H1 (cell line): Measurements from ENCODE around the gene ERFE. TPM values are rescaled to one million over a fixed set of nuclear protein-coding genes. Genes with fewer than 3 reads are reported as not detected.

Experiments
- CTCF ChIA-PET: fragments of 300-600 bp; sonication (Branson Sonifier 250); formaldehyde crosslinking; loops from one replicate; lab custom pipeline; 2021; ENCODE audit not compliant: partially characterized antibody; lab: Charles Lee
- POLR2A ChIA-PET: fragments of 300-600 bp; sonication (Branson Sonifier 250); formaldehyde crosslinking; loops from one replicate; lab custom pipeline; 2021; ENCODE audit warnings: inconsistent platforms; ENCODE audit not compliant: partially characterized antibody; lab: Charles Lee
- DNase-seq, 2 experiments: peaks; one replicate each; pipeline versions ENCODE4 v3.0.0 to v3.0.0-alpha.2; 2010 to 2022; ENCODE audit warnings: low spot score in 2 of 2, low read depth in 1 of 2, mixed read lengths in 1 of 2
- FAIRE-seq: peaks from 2 replicates; lab custom pipeline; 2011; peaks lifted over from hg19 to GRCh38; lab: Jason Lieb, UNC
- H2AFZ ChIP-seq: 2 replicates; pipeline ENCODE4 v1.8.1; 2012; ENCODE audit warnings: low read length, inconsistent platforms
- H2AK5ac ChIP-seq: 2 replicates; pipeline ENCODE4 v1.6.1; 2013; ENCODE audit warnings: low read depth, low read length
- H2BK120ac ChIP-seq: replicated peaks from 2 replicates; pipeline ENCODE3; 2013; ENCODE audit warnings: low read depth, low read length, inconsistent platforms
- H2BK12ac ChIP-seq: 2 replicates; pipeline ENCODE4 v1.6.1; 2013; ENCODE audit warnings: low read depth, low read length
- H2BK15ac ChIP-seq: 2 replicates; pipeline ENCODE4 v1.6.1; 2013; ENCODE audit warnings: low read length
- H2BK20ac ChIP-seq: 2 replicates; pipeline ENCODE4 v1.6.1; 2013; ENCODE audit warnings: low read length
- H2BK5ac ChIP-seq: 2 replicates; pipeline ENCODE4 v1.6.1; 2013; ENCODE audit warnings: low read depth, low read length
- H3K14ac ChIP-seq: 2 replicates; pipeline ENCODE4 v1.6.1; 2013; ENCODE audit warnings: inconsistent platforms; ENCODE audit not compliant: insufficient read length
- H3K18ac ChIP-seq: 2 replicates; pipeline ENCODE4 v1.6.1; 2013; ENCODE audit warnings: low read length; ENCODE audit errors: extremely low read depth
- H3K23ac ChIP-seq: 2 replicates; pipeline ENCODE4 v1.6.1; 2013; ENCODE audit warnings: inconsistent platforms; ENCODE audit not compliant: insufficient read length
- H3K23me2 ChIP-seq: 2 replicates; pipeline ENCODE4 v1.6.1; 2013; ENCODE audit warnings: low read depth, low read length
- H3K27ac ChIP-seq: 2 replicates; pipeline ENCODE4 v1.6.1; 2011; ENCODE audit warnings: low read depth, low read length, inconsistent platforms
- H3K27me3 ChIP-seq, 4 experiments: replicated peaks in 1 of 4; 1 replicate in 1 of 4; 2 replicates in 3 of 4; pipeline versions ENCODE4 v1.6.1 to v1.8.1; 2011 to 2013; ENCODE audit warnings: low read length in 3 of 4, mild to moderate bottlenecking in 3 of 4, inconsistent platforms in 2 of 4, mixed read lengths in 2 of 4, moderate library complexity in 1 of 4; ENCODE audit not compliant: control insufficient read depth in 3 of 4, insufficient read depth in 3 of 4; ENCODE audit errors: extremely low read depth in 1 of 4
- H3K36me3 ChIP-seq, 4 experiments: 2 replicates each; pipeline versions ENCODE4 v1.6.1 to v1.8.1; 2011 to 2013; ENCODE audit warnings: mild to moderate bottlenecking in 4 of 4, low read length in 3 of 4, moderate library complexity in 2 of 4, control low read depth in 1 of 4, inconsistent platforms in 1 of 4; ENCODE audit not compliant: insufficient read depth in 4 of 4, control insufficient read depth in 2 of 4
- H3K4ac ChIP-seq: replicated peaks from 2 replicates; pipeline ENCODE3; 2013; ENCODE audit warnings: low read length, low read depth, mixed read lengths, inconsistent platforms; ENCODE audit not compliant: insufficient read length
- H3K4me1 ChIP-seq, 4 experiments: replicated peaks in 1 of 4; 1 replicate in 1 of 4; 2 replicates in 3 of 4; pipeline versions ENCODE4 v1.6.1 to v1.8.1; 2011 to 2013; ENCODE audit warnings: low read length in 3 of 4, inconsistent platforms in 2 of 4, mixed read lengths in 1 of 4; ENCODE audit not compliant: insufficient read depth in 4 of 4, control insufficient read depth in 3 of 4
- H3K4me2 ChIP-seq, 2 experiments: 2 replicates each; pipeline versions ENCODE4 v1.6.1 to v1.8.1; 2011 to 2013; ENCODE audit warnings: low read depth in 2 of 2, low read length in 2 of 2, control low read depth in 1 of 2, inconsistent platforms in 1 of 2, mild to moderate bottlenecking in 1 of 2; ENCODE audit not compliant: insufficient read depth in 1 of 2
- H3K4me3 ChIP-seq, 4 experiments: fragments of 200-600, 300-600 bp in 1 of 4; sonication (generic), shearing (Covaris generic), sonication (Bioruptor Twin) in 1 of 4; 2 replicates each; pipeline versions ENCODE4 v1.5.1 to v1.8.1; 2011 to 2016; ENCODE audit warnings: low read length in 4 of 4, low read depth in 3 of 4, control low read depth in 2 of 4, inconsistent platforms in 2 of 4, mild to moderate bottlenecking in 2 of 4, mixed read lengths in 1 of 4, moderate library complexity in 1 of 4; ENCODE audit not compliant: insufficient read depth in 2 of 4; ENCODE audit errors: extremely low read depth in 1 of 4
- H3K56ac ChIP-seq: replicated peaks from 2 replicates; pipeline ENCODE3; 2013; ENCODE audit warnings: low read depth, mild to moderate bottlenecking, mixed read lengths, low read length, inconsistent platforms; ENCODE audit not compliant: insufficient read length
- H3K79me1 ChIP-seq: 2 replicates; pipeline ENCODE4 v1.6.1; 2013; ENCODE audit warnings: low read depth, low read length, control low read depth
- H3K79me2 ChIP-seq, 2 experiments: 2 replicates each; pipeline versions ENCODE4 v1.6.1 to v1.8.1; 2012 to 2013; ENCODE audit warnings: low read length in 2 of 2, mild to moderate bottlenecking in 2 of 2, inconsistent platforms in 1 of 2; ENCODE audit not compliant: insufficient read depth in 2 of 2, control insufficient read depth in 1 of 2
- H3K9ac ChIP-seq, 4 experiments: replicated peaks in 1 of 4; 1 replicate in 1 of 4; 2 replicates in 3 of 4; pipeline versions ENCODE4 v1.6.1 to v1.8.1; 2011 to 2013; ENCODE audit warnings: low read depth in 3 of 4, low read length in 3 of 4, control low read depth in 2 of 4, mild to moderate bottlenecking in 2 of 4, moderate library complexity in 2 of 4, inconsistent platforms in 1 of 4; ENCODE audit errors: extremely low read depth in 1 of 4
- H3K9me3 ChIP-seq, 2 experiments: 2 replicates each; pipeline versions ENCODE4 v1.6.1 to v1.8.1; 2012 to 2013; ENCODE audit warnings: mild to moderate bottlenecking in 2 of 2, moderate library complexity in 2 of 2, control low read depth in 1 of 2, inconsistent platforms in 1 of 2, low read depth in 1 of 2, low read length in 1 of 2, mixed read lengths in 1 of 2; ENCODE audit not compliant: insufficient read depth in 2 of 2
- H4K20me1 ChIP-seq, 2 experiments: replicated peaks in 1 of 2; 2 replicates each; pipeline versions ENCODE3 to v1.8.1; 2011 to 2013; ENCODE audit warnings: inconsistent platforms in 2 of 2, low read length in 2 of 2, mild to moderate bottlenecking in 1 of 2; ENCODE audit not compliant: insufficient read depth in 2 of 2, control insufficient read depth in 1 of 2
- H4K5ac ChIP-seq: 2 replicates; pipeline ENCODE4 v1.6.1; 2013; ENCODE audit warnings: low read length, low read depth, mixed read lengths, inconsistent platforms; ENCODE audit not compliant: insufficient read length
- H4K8ac ChIP-seq: 2 replicates; pipeline ENCODE4 v1.8.0; 2013; ENCODE audit warnings: mild to moderate bottlenecking, moderate library complexity, low read length, inconsistent platforms; ENCODE audit not compliant: insufficient read depth; ENCODE audit errors: extremely low read depth
- H4K91ac ChIP-seq: replicated peaks from 2 replicates; pipeline ENCODE3; 2013; ENCODE audit warnings: low read length, mixed read lengths, inconsistent platforms; ENCODE audit not compliant: insufficient read length
- CEBPB ChIP-seq: IDR thresholded peaks from 2 replicates; pipeline ENCODE4 v1.6.1; 2012; ENCODE audit warnings: low read depth, low read length
- CTBP2 ChIP-seq: IDR thresholded peaks from 2 replicates; pipeline ENCODE4 v1.7.0; 2011; ENCODE audit warnings: borderline replicate concordance, mild to moderate bottlenecking, moderate library complexity, mixed read lengths, low read length; ENCODE audit not compliant: insufficient read depth, insufficient read length
- CTCF ChIP-seq, 3 experiments: IDR thresholded peaks; 1 replicate in 2 of 3; 2 replicates in 1 of 3; pipeline versions ENCODE4 v1.5.1 to v1.6.1; 2011; ENCODE audit warnings: low read length in 3 of 3, mild to moderate bottlenecking in 3 of 3, inconsistent platforms in 2 of 3, low read depth in 1 of 3, moderate library complexity in 1 of 3; ENCODE audit not compliant: insufficient read depth in 1 of 3; ENCODE audit errors: control extremely low read depth in 1 of 3
- EZH2 ChIP-seq: fragments of 200-600 bp; sonication (generic); IDR thresholded peaks from 2 replicates; pipeline ENCODE4 v1.7.1; 2012; ENCODE audit warnings: low read depth, mild to moderate bottlenecking, moderate library complexity, low read length, inconsistent platforms; ENCODE audit not compliant: severe bottlenecking
- KDM4A ChIP-seq: IDR thresholded peaks from one replicate; pipeline ENCODE4 v1.7.1; 2012; ENCODE audit warnings: low read depth, mild to moderate bottlenecking, moderate library complexity, low read length, inconsistent platforms; ENCODE audit not compliant: severe bottlenecking
- POLR2AphosphoS5 ChIP-seq: IDR thresholded peaks from 2 replicates; pipeline ENCODE4 v1.6.1; 2011; ENCODE audit warnings: low read depth, low read length
- RBBP5 ChIP-seq: IDR thresholded peaks from 2 replicates; pipeline ENCODE4 v1.7.1; 2012; ENCODE audit warnings: low read depth, mild to moderate bottlenecking, inconsistent platforms, low read length, moderate library complexity, borderline replicate concordance
- RFX5 ChIP-seq: IDR thresholded peaks from 2 replicates; pipeline ENCODE4 v1.6.1; 2011; ENCODE audit warnings: low read depth, low read length, improper control_type of control experiment, borderline replicate concordance
- SIN3A ChIP-seq, 2 experiments: IDR thresholded peaks in 1 of 2; conservative IDR thresholded peaks in 1 of 2; 2 replicates each; pipeline ENCODE4 v1.6.1; 2011 to 2012; ENCODE audit warnings: low read length in 2 of 2, improper control_type of control experiment in 1 of 2, low read depth in 1 of 2, mild to moderate bottlenecking in 1 of 2
- SRF ChIP-seq: IDR thresholded peaks from 2 replicates; pipeline ENCODE4 v1.6.1; 2011; ENCODE audit warnings: mild to moderate bottlenecking, low read depth, low read length, moderate library complexity
- TCF12 ChIP-seq: IDR thresholded peaks from 2 replicates; pipeline ENCODE4 v1.6.1; 2011; ENCODE audit warnings: low read depth, mild to moderate bottlenecking, low read length
- WGBS, 2 experiments: shearing (Covaris generic) in 1 of 2; methylation state at CpG; one replicate each; pipeline versions ENCODE4 v1.1.6 to v1.1.7; 2013 to 2015; ENCODE audit warnings: low lambda C conversion rate in 2 of 2, mixed read lengths in 2 of 2, inconsistent platforms in 1 of 2, low coverage in 1 of 2, missing lambda C conversion rate in 1 of 2; ENCODE audit not compliant: insufficient replicate concordance in 2 of 2, insufficient coverage in 1 of 2, insufficient read length in 1 of 2; ENCODE audit errors: extremely low coverage in 1 of 2, missing lambda C conversion rate in 1 of 2; 5-methylcytosine and 5-hydroxymethylcytosine counted together
- polyA plus RNA-seq, 7 experiments: library from polyadenylated mRNA; depleted of rRNA in 3 of 7; stranded (reverse) in 5 of 7; unstranded in 2 of 7; fragments of >200 nt in 5 of 7; fragments of 200-250 nt in 2 of 7; gene quantifications; 1 replicate in 5 of 7; 2 replicates in 1 of 7; 4 replicates in 1 of 7; pipeline versions ENCODE4 v1.2.1 to v1.2.3, GENCODE V29; 2011 to 2013; ENCODE audit warnings: missing spikeins in 2 of 7, mixed read lengths in 2 of 7
- total RNA-seq: library from RNA; stranded (reverse); fragmentation: NEBNext Ultra II Directional; extraction: Animal tissue kit (Norgen Biotek cat#: 25700); gene quantifications from 2 replicates; pipeline ENCODE4 v1.2.1, GENCODE V29; 2021

The ERFE gene
- total and polyA plus RNA-seq, 2 of the 8 experiments (the other 6 are each of a cell fraction or from before 2014, with no cell fraction given), result 2.5 to 3.6 TPM

- no peaks in the 10 kb centered on the region for H3K9me3 ChIP-seq
- H3K36me3 ChIP-seq, result peaks cover 0 to 4% (median 2%) of the 10 kb centered on the region in 4 experiments; a peak in 4 of 8 replicates
- no peak overlapping the region for H3K56ac ChIP-seq
- ChIA-PET POLR2A (interaction anchor here (0.9 to 1.2 kb wide), 2 partner anchors 10 to 49 kb away, joined by 3 read pairs; no protein-coding TSS in a partner anchor), CTCF (interaction anchor here (0.6 to 1.4 kb wide), 2 partner anchors 9 to 28 kb away, joined by 3 to 5 read pairs; no protein-coding TSS in a partner anchor)
- H3K4ac ChIP-seq, result no peak overlapping the region
- no peaks in the 10 kb centered on the region; the same call in 1 of the 2 replicates for H3K79me1 ChIP-seq
- H3K9ac ChIP-seq, result no peak overlapping the region
- H3K18ac ChIP-seq, result no peak overlapping the region
- no peak overlapping the region for H2BK5ac ChIP-seq
- no peak overlapping the region for H4K91ac ChIP-seq
- no peak overlapping the region for H3K23ac ChIP-seq
- H3K4me2 ChIP-seq, result no peak overlapping the region
- peaks cover 4% of the 10 kb centered on the region; the same call in 1 of the 2 replicates for H3K23me2 ChIP-seq
- no peak overlapping the region for H3K27ac ChIP-seq
- no peak overlapping the region for H2BK120ac ChIP-seq
- no peak overlapping the region for H2BK20ac ChIP-seq
- no peak overlapping the region; the same call in 1 of the 2 replicates for H4K8ac ChIP-seq
- H4K20me1 ChIP-seq, result peaks cover 4 to 6% of the 10 kb centered on the region in 2 experiments
- H3K14ac ChIP-seq, result no peak overlapping the region
- no peak overlapping the region for H3K4me3 ChIP-seq
- DNase-seq (no peak), FAIRE-seq (no peak)
- H3K79me2 ChIP-seq, result no peaks in the 10 kb centered on the region
- H2BK12ac ChIP-seq, result no peak overlapping the region
- peaks cover 0 to 5% (median under 1%) of the 10 kb centered on the region in 4 experiments; a peak in 4 of 7 replicates for H3K4me1 ChIP-seq
- peaks cover 20 to 44% (median 33%) of the 10 kb centered on the region in 4 experiments for H3K27me3 ChIP-seq
- H2AFZ ChIP-seq, result no peak overlapping the region
- H2AK5ac ChIP-seq, result no peak overlapping the region
- WGBS, 2 experiments, result 95% methylated on average over 8 of the region's 8 CpGs; no CpG with 5 or more reads in 1 of the 2 experiments
- H2BK15ac ChIP-seq, result no peak overlapping the region
- H4K5ac ChIP-seq, result no peak overlapping the region
- TF ChIP-seq CTCF (IDR thresholded peaks at IDR 0.05; ENCODE audit: control extremely low read depth in 1 of 3, insufficient read depth in 1 of 3, low read depth in 1 of 3, low read length in 3 of 3) (no peak), TCF12 (no peak), POLR2AphosphoS5 (no peak), SRF (no peak), EZH2 (no peak), CEBPB (no peak), RFX5 (no peak), SIN3A (conservative IDR thresholded peaks at IDR 0.05 in 1 of 2, IDR thresholded peaks at IDR 0.05 in 1 of 2; ENCODE audit: low read depth in 1 of 2, low read length in 2 of 2) (no peak), RBBP5 (no peak), KDM4A (no peak), CTBP2 (no peak)
Measured at GRCh38 chr2:238164906-238165287, 6.1 kb downstream of the ERFE start.
